Esophagus (tissue), 2 donors: ENCODE data around the gene SUN5. TPM values are rescaled to one million over a fixed set of nuclear protein-coding genes. Genes with fewer than 3 reads are reported as not detected.

Source experiments
- H3K27ac ChIP-seq, 2 donors: one replicate each; pipeline ENCODE4 v1.5.1; 2013; ENCODE audit warnings: low read depth in 2 of 2, mild to moderate bottlenecking in 2 of 2, inconsistent platforms in 1 of 2, low read length in 1 of 2, moderate library complexity in 1 of 2
- H3K27me3 ChIP-seq, 2 donors: one replicate each; pipeline ENCODE4 v1.6.1; 2013; ENCODE audit warnings: low read length in 2 of 2, control low read depth in 1 of 2, mild to moderate bottlenecking in 1 of 2; ENCODE audit not compliant: insufficient read depth in 2 of 2, control insufficient read depth in 1 of 2
- H3K36me3 ChIP-seq, 2 donors: one replicate each; pipeline ENCODE4 v1.6.1; 2013; ENCODE audit warnings: low read length in 1 of 2; ENCODE audit not compliant: control insufficient read depth in 2 of 2, insufficient read depth in 2 of 2
- H3K4me1 ChIP-seq, 2 donors: one replicate each; pipeline ENCODE4 v1.6.1; 2013; ENCODE audit warnings: low read length in 1 of 2; ENCODE audit not compliant: control insufficient read depth in 2 of 2, insufficient read depth in 2 of 2
- H3K4me3 ChIP-seq, 2 donors: one replicate each; pipeline ENCODE4 v1.5.1; 2013; ENCODE audit warnings: low read length in 2 of 2, mild to moderate bottlenecking in 2 of 2, low read depth in 1 of 2, moderate library complexity in 1 of 2
- H3K9me3 ChIP-seq, 2 donors: one replicate each; pipeline ENCODE4 v1.6.1; 2013; ENCODE audit warnings: mild to moderate bottlenecking in 2 of 2, low read depth in 1 of 2, low read length in 1 of 2, moderate library complexity in 1 of 2; ENCODE audit not compliant: control insufficient read depth in 2 of 2, insufficient read depth in 1 of 2
- WGBS, 2 donors: extraction: QIAGEN DNeasy Blood & Tissue Kit; methylation state at CpG; one replicate each; pipeline ENCODE4 v1.1.7; 2013; 5-methylcytosine and 5-hydroxymethylcytosine counted together
- polyA plus RNA-seq, 2 donors: library from polyadenylated mRNA; stranded (reverse); fragments of 200-250 nt; gene quantifications; one replicate each; pipeline ENCODE4 v1.2.3, GENCODE V29; 2013
- donor health status: healthy with polysubstance abuse.
- donor health status: Bipolar disorder and iron deficiency.

The SUN5 gene
- polyA plus RNA-seq, 2 donors, result not detected

- H3K4me1 ChIP-seq, result no peaks in the 10 kb centered on the region
- 59 to 63% methylated on average over 4 of the region's 4 CpGs for WGBS, 2 donors
- H3K27me3 ChIP-seq, result no peaks in the 10 kb centered on the region
- no peak overlapping the region for H3K27ac ChIP-seq
- no peaks in the 10 kb centered on the region for H3K36me3 ChIP-seq
- no peaks in the 10 kb centered on the region for H3K9me3 ChIP-seq
- H3K4me3 ChIP-seq, result no peak overlapping the region
Observed at GRCh38 chr20:33022289-33022688, 18.1 kb upstream of the SUN5 start.

GRCh38 chr20:33021879-33022278, 17.6 kb upstream of the SUN5 start:
- H3K4me3 ChIP-seq, result no peak overlapping the region
- WGBS, 2 donors, result 65 to 72% methylated on average over 3 of the region's 3 CpGs
- H3K27me3 ChIP-seq, result no peaks in the 10 kb centered on the region
- no peaks in the 10 kb centered on the region for H3K4me1 ChIP-seq
- no peaks in the 10 kb centered on the region for H3K9me3 ChIP-seq
- H3K27ac ChIP-seq, result no peak overlapping the region
- H3K36me3 ChIP-seq, result no peaks in the 10 kb centered on the region

GRCh38 chr20:33020278-33021161, 16.3 kb upstream of the SUN5 start:
- H3K4me1 ChIP-seq, result no peaks in the 10 kb centered on the region
- WGBS, 2 donors, result 84 to 85% methylated on average over 18 of the region's 18 CpGs
- no peaks in the 10 kb centered on the region for H3K27me3 ChIP-seq
- H3K27ac ChIP-seq, result no peak overlapping the region
- no peaks in the 10 kb centered on the region for H3K36me3 ChIP-seq
- no peak overlapping the region for H3K4me3 ChIP-seq
- no peaks in the 10 kb centered on the region for H3K9me3 ChIP-seq

GRCh38 chr20:33019465-33020277, 15.4 kb upstream of the SUN5 start:
- WGBS, 2 donors, result 87 to 88% methylated on average over 23 of the region's 23 CpGs
- no peak overlapping the region for H3K27ac ChIP-seq
- no peaks in the 10 kb centered on the region for H3K9me3 ChIP-seq
- H3K4me3 ChIP-seq, result no peak overlapping the region
- no peaks in the 10 kb centered on the region for H3K4me1 ChIP-seq
- H3K27me3 ChIP-seq, result no peaks in the 10 kb centered on the region
- H3K36me3 ChIP-seq, result no peaks in the 10 kb centered on the region

- Histone ChIP-seq H3K27me3 (no peaks in the 10 kb centered on the region), H3K27ac (no peak overlapping the region), H3K4me1 (no peaks in the 10 kb centered on the region), H3K9me3 (no peaks in the 10 kb centered on the region), H3K36me3 (no peaks in the 10 kb centered on the region), H3K4me3 (no peak overlapping the region)
- WGBS, 2 donors, result 57 to 63% methylated on average over 14 of the region's 14 CpGs
Observed at GRCh38 chr20:33018169-33018931, 14.1 kb upstream of the SUN5 start.

GRCh38 chr20:33017542-33017941, 13.3 kb upstream of the SUN5 start:
- 77 to 85% methylated on average over 7 of the region's 7 CpGs for WGBS, 2 donors
- no peaks in the 10 kb centered on the region for H3K36me3 ChIP-seq
- no peak overlapping the region for H3K4me3 ChIP-seq
- no peaks in the 10 kb centered on the region for H3K4me1 ChIP-seq
- H3K27me3 ChIP-seq, result no peaks in the 10 kb centered on the region
- H3K27ac ChIP-seq, result no peak overlapping the region
- no peaks in the 10 kb centered on the region for H3K9me3 ChIP-seq

GRCh38 chr20:33016581-33017109, 12.4 kb upstream of the SUN5 start:
- no peaks in the 10 kb centered on the region for H3K27me3 ChIP-seq
- 75 to 76% methylated on average over 7 of the region's 7 CpGs for WGBS, 2 donors
- no peaks in the 10 kb centered on the region for H3K4me1 ChIP-seq
- H3K36me3 ChIP-seq, result no peaks in the 10 kb centered on the region
- no peaks in the 10 kb centered on the region for H3K9me3 ChIP-seq
- H3K4me3 ChIP-seq, result no peak overlapping the region
- no peak overlapping the region for H3K27ac ChIP-seq

GRCh38 chr20:33015700-33016580, 11.7 kb upstream of the SUN5 start:
- no peaks in the 10 kb centered on the region for H3K4me1 ChIP-seq
- no peak overlapping the region for H3K27ac ChIP-seq
- H3K27me3 ChIP-seq, result no peaks in the 10 kb centered on the region
- H3K4me3 ChIP-seq, result no peak overlapping the region
- 63 to 75% methylated on average over 15 of the region's 15 CpGs for WGBS, 2 donors
- H3K9me3 ChIP-seq, result no peaks in the 10 kb centered on the region
- no peaks in the 10 kb centered on the region for H3K36me3 ChIP-seq
